OCI-LY3 (cell line): ENCODE measurements around the gene SPAG5.

ENCODE experiments used
- EZH2phosphoT487 ChIP-seq: fragments of 200-600 bp; shearing (Covaris generic); IDR thresholded peaks from 2 replicates; pipeline ENCODE4 v1.6.1; 2018; ENCODE audit warnings: antibody characterized with exemption, mixed run types, low read depth
- TF ChIP-seq, protein P1 (sequence below): fragments of 200-600, 300-600 bp; sonication (generic); IDR thresholded peaks from 2 replicates; pipeline ENCODE4 v1.5.1; 2014; ENCODE audit warnings: antibody characterized with exemption, low read length, low read depth

DNA sequence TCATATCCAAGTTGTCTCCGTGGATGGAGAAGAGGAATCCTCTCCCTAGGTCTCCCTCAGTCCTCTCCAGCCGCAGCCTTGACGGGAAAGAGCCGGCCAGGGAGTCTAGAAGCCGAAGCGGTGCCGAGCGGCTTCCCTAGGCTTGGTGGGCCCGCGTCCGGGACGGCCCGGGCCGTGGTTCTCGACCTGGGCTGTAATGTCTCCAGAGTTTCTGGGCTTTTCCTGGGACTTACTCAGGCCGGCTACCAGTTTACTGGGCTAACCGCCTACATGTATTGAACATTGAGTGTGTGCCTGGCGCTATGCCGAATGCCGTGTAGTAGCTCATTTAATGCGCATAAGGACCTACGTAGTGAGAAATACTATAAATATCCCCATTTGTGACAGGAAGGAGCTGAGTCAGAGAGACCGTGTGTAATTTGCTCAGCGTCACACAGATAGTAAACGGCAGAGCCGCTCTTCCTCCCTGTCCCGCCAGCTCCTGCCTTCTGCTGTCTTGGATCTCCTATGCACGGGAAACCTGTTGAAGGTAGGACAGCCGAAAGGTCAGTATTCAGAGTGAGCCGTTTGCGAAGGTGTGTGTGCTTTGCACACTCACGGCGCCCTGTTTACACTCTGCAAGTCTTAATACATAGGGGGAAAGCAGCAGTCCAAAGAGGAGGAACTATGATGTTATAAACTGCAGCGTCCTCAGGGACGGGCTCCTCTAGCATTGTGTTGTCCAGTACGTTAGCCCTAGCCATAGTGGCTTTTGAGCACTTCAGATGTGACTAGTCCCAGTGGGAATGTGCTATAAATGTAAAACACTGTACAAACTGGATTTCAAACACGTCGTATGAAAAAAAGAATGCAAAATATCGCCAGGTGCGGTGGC lies 723 bp upstream of the SPAG5 start:
- TF ChIP-seq, protein P1, sequence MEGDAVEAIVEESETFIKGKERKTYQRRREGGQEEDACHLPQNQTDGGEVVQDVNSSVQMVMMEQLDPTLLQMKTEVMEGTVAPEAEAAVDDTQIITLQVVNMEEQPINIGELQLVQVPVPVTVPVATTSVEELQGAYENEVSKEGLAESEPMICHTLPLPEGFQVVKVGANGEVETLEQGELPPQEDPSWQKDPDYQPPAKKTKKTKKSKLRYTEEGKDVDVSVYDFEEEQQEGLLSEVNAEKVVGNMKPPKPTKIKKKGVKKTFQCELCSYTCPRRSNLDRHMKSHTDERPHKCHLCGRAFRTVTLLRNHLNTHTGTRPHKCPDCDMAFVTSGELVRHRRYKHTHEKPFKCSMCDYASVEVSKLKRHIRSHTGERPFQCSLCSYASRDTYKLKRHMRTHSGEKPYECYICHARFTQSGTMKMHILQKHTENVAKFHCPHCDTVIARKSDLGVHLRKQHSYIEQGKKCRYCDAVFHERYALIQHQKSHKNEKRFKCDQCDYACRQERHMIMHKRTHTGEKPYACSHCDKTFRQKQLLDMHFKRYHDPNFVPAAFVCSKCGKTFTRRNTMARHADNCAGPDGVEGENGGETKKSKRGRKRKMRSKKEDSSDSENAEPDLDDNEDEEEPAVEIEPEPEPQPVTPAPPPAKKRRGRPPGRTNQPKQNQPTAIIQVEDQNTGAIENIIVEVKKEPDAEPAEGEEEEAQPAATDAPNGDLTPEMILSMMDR: no peak
- TF ChIP-seq EZH2phosphoT487: no peak
